ENCODE results near the gene PHB1.

Gene PHB1

GRCh38 chr17:49443862-49444261, 29.2 kb upstream of the PHB1 start:
- intact Hi-C loops (cut with DNase I; ENCODE audit: low total_unique reads): no loop called here
- peaks cover 0 to 53% of the 10 kb centered on the region in 2 donors for H3K27me3 ChIP-seq

GRCh38 chr17:49442041-49442440, 27.4 kb upstream of the PHB1 start:
- TF ChIP-seq CTCF (IDR thresholded peaks at IDR 0.05): no peak
- DNase-seq: no peak

More at GRCh38 chr17:49443862-49444261, 29.2 kb upstream of the PHB1 start:
- TF ChIP-seq CTCF (IDR thresholded peaks at IDR 0.05): no peak
- Histone ChIP-seq H3K4me3 (no peak overlapping the region), H3K9me3 (no peaks in the 10 kb centered on the region), H3K36me3 (no peaks in the 10 kb centered on the region), H3K27ac (no peak overlapping the region), H3K4me1 (peaks cover 0 to 3% (median 0%) of the 10 kb centered on the region in 4 donors)
- no peak for DNase-seq

GRCh38 chr17:49441578-49441977, 26.9 kb upstream of the PHB1 start:
- H3K4me3 ChIP-seq: no peak overlapping the region
- TF ChIP-seq CTCF (IDR thresholded peaks at IDR 0.05): no peak
- no peaks in the 10 kb centered on the region for H3K9me3 ChIP-seq
- peaks cover 0 to 68% of the 10 kb centered on the region in 2 donors for H3K27me3 ChIP-seq
- intact Hi-C loops (cut with DNase I; ENCODE audit: low total_unique reads): no loop called here
- no peaks in the 10 kb centered on the region for H3K36me3 ChIP-seq
- H3K27ac ChIP-seq: no peak overlapping the region
- DNase-seq: no peak
- H3K4me1 ChIP-seq: peaks cover 0 to 3% (median 0%) of the 10 kb centered on the region in 4 donors

More at GRCh38 chr17:49442041-49442440, 27.4 kb upstream of the PHB1 start:
- H3K9me3 ChIP-seq: no peaks in the 10 kb centered on the region
- peaks cover 0 to 3% (median 0%) of the 10 kb centered on the region in 4 donors for H3K4me1 ChIP-seq
- H3K36me3 ChIP-seq: no peaks in the 10 kb centered on the region
- H3K27me3 ChIP-seq: peaks cover 0 to 68% of the 10 kb centered on the region in 2 donors
- intact Hi-C loops (cut with DNase I; ENCODE audit: low total_unique reads): no loop called here
- no peak overlapping the region for H3K27ac ChIP-seq
- H3K4me3 ChIP-seq: no peak overlapping the region

GRCh38 chr17:49440581-49440980, 25.9 kb upstream of the PHB1 start:
- TF ChIP-seq CTCF (IDR thresholded peaks at IDR 0.05): no peak
- intact Hi-C loops (cut with DNase I; ENCODE audit: low total_unique reads): no loop called here
- no peaks in the 10 kb centered on the region for H3K9me3 ChIP-seq
- peaks cover 0 to 65% of the 10 kb centered on the region in 2 donors for H3K27me3 ChIP-seq
- peaks cover 0 to 3% (median 0%) of the 10 kb centered on the region in 4 donors for H3K4me1 ChIP-seq
- H3K4me3 ChIP-seq: no peak overlapping the region
- H3K36me3 ChIP-seq: no peaks in the 10 kb centered on the region
- DNase-seq: no peak
- H3K27ac ChIP-seq: no peak overlapping the region

- no peak overlapping the region for H3K4me3 ChIP-seq
- no peaks in the 10 kb centered on the region for H3K9me3 ChIP-seq
- H3K4me1 ChIP-seq: peaks cover 0 to 6% (median 0%) of the 10 kb centered on the region in 4 donors
- H3K27ac ChIP-seq: no peak overlapping the region
- TF ChIP-seq CTCF (IDR thresholded peaks at IDR 0.05): no peak
- H3K27me3 ChIP-seq: peaks cover 0 to 66% of the 10 kb centered on the region in 2 donors
- no peaks in the 10 kb centered on the region for H3K36me3 ChIP-seq
- intact Hi-C loops (cut with DNase I; ENCODE audit: low total_unique reads): loop anchor here (5.0 kb wide), 1 partner anchor 107 kb away; no protein-coding TSS in a partner anchor
- no peak for DNase-seq
Measured at GRCh38 chr17:49439673-49440571, 25.2 kb upstream of the PHB1 start.
